ENCODE measurements around the gene PROS1. TPM values are rescaled to one million over a fixed set of nuclear protein-coding genes. Genes with fewer than 3 reads are reported as not detected.

PROS1 gene
- 10 to 100 TPM; 41.1 to 56.0 TPM for total RNA-seq
- long read RNA-seq, transcript PROS1-202 (15 exons, 3,583 nt) = major isoform, 160 of 182 reads
- long read RNA-seq, transcript PROS1-212 (16 exons, 3,432 nt) = minor isoform, 8 of 182 reads
- long read RNA-seq, partial matches to known transcripts = 6 of 182 reads
- long read RNA-seq, other reads (novel, unspliced or antisense) = 7 of 182 reads

DNA sequence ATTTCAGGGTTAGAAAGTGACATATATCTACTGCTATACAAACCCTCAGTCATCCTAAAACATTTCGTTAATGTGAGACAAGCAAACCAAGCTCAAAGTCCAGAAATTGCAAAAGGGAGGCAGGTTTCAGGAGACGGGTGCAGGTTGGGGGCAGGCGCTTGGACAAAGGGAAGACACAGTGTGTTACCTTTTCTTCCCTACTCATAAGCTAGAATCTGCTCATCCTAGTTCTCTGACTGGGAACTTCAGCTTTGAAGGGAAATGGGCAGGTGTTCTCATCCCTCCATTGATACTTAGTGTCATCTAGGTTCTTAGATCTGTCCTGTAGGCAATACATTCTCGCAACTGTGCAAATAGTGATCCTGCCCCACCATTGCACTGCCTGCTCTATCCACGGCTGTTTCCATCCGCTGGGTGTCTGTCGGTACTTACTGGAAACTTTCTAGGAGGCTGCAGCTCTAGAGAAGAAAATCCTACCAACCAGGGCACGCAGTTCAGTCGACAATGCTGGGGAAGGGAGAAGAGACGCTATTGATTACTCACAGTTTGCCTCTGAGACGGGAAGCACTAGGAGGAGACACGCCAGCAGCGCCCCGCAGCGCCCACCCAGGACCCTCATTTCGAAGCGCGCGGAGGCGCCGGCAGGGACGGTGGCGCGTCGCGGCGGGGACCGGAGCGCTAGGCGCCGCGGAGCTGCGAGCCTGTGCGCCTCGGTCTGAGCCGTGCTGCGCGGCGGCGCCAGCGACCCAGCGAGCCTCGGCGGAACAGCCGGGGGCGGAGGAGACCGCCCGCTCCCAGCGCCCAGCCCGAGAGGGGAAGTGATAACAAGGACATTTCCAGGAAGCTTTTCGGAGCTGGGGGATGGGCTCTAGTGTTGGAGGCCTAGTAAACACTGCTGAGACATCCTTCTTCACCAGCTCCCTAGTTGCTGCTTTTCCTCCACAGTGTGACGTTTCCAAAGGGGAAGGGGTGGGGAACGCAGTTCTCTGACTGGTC is at the start of gene PROS1:
Gene PROS1, minus strand, starts transcription at position 766 of the 996 bp plus-strand sequence. Its CDS starts 147 bp downstream, at position 619.
- peak; percentile 94 for DNase-seq
- peak; percentile 96 for ATAC-seq
- intact Hi-C loops (cut with DNase I) = loop anchor here in 1 of 2 donors (10.0 kb wide), 1 partner anchor 49 kb away; no protein-coding TSS in a partner anchor

- intact Hi-C loops (cut with DNase I) = no loop called here
- ATAC-seq (no peak), DNase-seq (no peak)
These were observed 46.6 kb upstream of the PROS1 start for GRCh38 chr3:94020293-94020692.

DNA sequence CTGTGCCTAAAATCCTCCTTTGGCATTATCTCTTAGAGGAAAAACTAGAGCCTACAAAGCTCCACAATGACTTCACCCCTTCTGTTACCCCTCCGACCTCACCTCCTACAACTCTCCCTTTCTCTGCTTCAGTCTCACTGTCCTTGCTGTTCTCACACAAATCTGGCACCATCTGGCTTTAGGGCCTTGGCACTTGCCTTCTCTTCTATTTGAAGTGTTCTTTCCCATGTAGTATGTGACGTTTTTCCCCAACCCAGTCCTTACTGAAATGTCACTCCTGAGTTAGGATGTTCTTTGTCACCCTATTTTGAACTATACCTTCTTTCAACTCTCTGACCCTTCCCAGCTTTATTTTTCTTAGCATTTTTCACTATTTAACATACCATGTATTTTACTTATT is 46.0 kb upstream of the PROS1 start:
- intact Hi-C loops (cut with DNase I) = no loop called here
- DNase-seq = no peak
- no peak for ATAC-seq

- intact Hi-C loops (cut with DNase I) = no loop called here
- ATAC-seq = no peak
- no peak for DNase-seq
These were observed 41.3 kb upstream of the PROS1 start for GRCh38 chr3:94015025-94015424.

DNA sequence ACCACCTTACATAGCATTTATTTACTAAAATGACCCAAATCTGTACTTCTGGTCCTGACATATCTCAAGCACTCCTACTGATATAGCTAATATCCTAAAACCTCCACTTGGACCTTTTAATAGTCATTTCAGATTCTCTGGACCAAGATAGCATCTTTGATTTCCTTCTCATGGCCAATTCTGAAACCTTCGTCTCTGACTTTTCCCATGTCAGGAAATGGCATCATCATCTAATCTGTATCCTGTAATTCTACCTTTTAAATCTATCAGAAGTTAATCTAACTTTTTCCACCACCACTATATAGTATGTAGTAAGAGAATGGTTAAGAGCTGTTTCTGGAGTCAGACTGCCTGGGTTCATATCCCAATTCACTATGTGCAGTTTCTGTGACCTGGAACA is 38.5 kb upstream of the PROS1 start:
- DNase-seq (no peak), ATAC-seq (no peak)
- intact Hi-C loops (cut with DNase I) = no loop called here

- DNase-seq (no peak), ATAC-seq (no peak)
- intact Hi-C loops (cut with DNase I) = no loop called here
These were observed 37.6 kb upstream of the PROS1 start for GRCh38 chr3:94011233-94011711.

DNA sequence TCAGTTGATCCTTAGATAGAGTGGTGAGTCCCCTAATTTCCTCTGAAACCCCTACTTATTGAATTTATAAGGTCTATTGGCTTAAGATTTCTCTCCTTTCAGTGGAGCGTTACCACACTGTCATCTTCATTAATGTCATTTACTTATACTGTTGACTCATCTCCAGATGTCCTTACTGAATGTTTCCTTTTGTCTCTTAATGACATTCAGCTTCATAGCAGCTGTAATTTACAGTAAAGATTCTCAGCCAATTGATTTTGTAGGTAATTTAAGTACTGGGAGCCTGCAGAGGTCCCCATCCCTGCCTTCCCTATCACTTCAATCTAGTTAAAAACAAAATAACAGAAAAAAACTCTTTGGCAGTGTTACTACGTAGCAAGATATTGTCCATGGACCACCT is 35.9 kb upstream of the PROS1 start:
- intact Hi-C loops (cut with DNase I) = loop anchor here in 1 of 2 donors (10.0 kb wide), 1 partner anchor 55 kb away; the partner anchor contains the start of genes DHFR2 and NSUN3
- ATAC-seq = no peak
- no peak for DNase-seq

DNA sequence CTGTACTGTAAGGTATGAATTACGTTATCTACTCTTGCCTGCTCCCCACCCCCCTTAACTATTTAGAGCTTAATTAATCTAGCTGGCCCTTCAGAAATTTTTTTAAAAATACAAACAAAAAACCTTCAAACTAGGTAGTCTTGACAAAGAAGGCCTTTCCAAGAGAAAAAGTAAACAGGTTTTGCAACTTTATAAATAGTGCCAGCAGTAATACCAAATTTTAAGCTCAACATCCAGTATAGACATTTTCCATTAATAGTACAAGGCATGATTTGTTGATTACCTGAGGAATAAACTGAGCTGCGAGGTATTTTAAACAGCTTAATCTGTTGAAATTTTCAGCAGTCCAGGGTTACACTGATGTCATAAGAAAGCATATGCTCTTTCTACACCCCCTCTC is 34.6 kb upstream of the PROS1 start:
- ATAC-seq (no peak), DNase-seq (no peak)
- intact Hi-C loops (cut with DNase I) = loop anchor here in 1 of 2 donors (10.0 kb wide), 1 partner anchor 57 kb away; the partner anchor contains the start of genes DHFR2 and NSUN3

DNA sequence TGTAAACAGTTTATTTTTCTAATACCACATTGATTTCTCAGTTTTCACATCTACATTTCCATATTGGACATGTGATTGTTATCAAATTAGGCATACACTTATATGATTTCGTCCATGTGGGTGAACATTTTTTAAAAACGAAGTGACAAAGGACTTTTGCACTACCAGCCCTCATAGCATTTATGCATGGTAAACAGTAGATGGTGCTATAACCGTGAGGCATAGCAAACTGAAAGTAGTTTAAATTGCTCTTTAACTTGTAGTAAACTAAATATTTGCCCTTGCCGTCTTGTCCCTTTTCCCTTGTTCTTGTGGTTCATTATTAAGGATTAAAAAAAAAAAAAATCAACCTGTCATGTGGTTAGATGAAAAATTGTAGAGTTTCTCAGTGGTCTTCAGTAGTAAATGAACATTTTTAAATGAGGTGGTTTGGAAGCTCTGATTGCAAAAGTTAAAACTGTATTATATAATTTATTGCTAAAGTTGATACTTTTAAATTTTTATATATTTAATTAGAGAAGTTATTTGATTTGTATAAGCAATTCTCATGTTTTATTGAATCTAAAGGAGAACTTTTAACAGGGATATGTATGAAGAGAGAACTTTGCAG is 30.7 kb upstream of the PROS1 start:
- ATAC-seq (peak; percentile 62 to 74), DNase-seq (no peak)
- intact Hi-C loops (cut with DNase I) = loop anchor here (2.0 to 10.0 kb wide), 2 partner anchors 58 to 60 kb away; partner anchors contain the start of genes DHFR2 (in 2 of the 2) and NSUN3 (in 2 of the 2)

GRCh38 chr3:94001827-94002495 is 28.3 kb upstream of the PROS1 start:
- ATAC-seq = no peak
- intact Hi-C loops (cut with DNase I) = loop anchor here in 1 of 2 donors (10.0 kb wide), 1 partner anchor 63 kb away; the partner anchor contains the start of genes DHFR2 and NSUN3
- DNase-seq = no peak

GRCh38 chr3:94001191-94001590 is 27.5 kb upstream of the PROS1 start:
- DNase-seq (no peak), ATAC-seq (no peak)
- intact Hi-C loops (cut with DNase I) = loop anchor here in 1 of 2 donors (10.0 kb wide), 1 partner anchor 64 kb away; the partner anchor contains the start of genes DHFR2 and NSUN3

DNA sequence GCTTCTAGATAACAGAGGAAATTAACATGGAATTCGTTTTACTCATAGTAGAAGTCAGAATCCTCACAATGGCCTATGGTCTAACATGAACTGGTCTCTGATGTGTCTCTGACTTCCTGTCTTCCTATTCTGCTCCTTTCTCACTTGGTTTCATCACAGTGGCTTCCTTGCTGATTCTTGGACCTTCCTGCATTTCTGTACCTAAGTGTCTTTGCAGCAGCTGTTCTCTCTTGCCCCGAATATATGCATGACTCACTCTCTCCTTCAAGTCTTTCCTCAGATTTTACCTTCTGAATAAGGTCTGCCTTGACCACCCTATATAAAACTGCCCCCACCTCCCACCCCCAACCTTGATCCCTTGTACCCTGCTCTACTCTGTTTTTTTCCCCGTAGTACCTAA is 20.4 kb upstream of the PROS1 start:
- ATAC-seq (no peak), DNase-seq (no peak)
- intact Hi-C loops (cut with DNase I) = no loop called here

- intact Hi-C loops (cut with DNase I) = no loop called here
- DNase-seq = no peak
- ATAC-seq = no peak
These were observed 18.5 kb upstream of the PROS1 start for GRCh38 chr3:93992207-93992606.

DNA sequence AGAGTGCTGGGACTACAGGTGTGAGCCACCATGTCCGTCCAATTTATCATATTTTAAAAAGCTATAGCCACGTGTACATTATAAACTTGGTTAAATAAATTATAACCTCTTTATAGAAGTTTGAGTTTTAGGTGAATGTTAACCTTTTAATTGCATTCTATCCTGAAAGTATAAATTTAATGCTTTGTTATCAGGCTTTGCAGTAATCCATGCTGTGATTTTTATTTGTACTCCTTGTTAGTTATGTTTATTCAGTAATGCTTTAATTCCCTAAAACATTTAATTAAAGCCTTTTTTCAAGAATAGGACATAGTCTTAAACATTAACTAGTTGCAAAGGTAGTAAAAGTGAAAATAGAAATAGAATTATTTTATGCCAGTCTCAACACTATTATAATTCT is 17.9 kb upstream of the PROS1 start:
- no peak for DNase-seq
- no peak for ATAC-seq
- intact Hi-C loops (cut with DNase I) = no loop called here

DNA sequence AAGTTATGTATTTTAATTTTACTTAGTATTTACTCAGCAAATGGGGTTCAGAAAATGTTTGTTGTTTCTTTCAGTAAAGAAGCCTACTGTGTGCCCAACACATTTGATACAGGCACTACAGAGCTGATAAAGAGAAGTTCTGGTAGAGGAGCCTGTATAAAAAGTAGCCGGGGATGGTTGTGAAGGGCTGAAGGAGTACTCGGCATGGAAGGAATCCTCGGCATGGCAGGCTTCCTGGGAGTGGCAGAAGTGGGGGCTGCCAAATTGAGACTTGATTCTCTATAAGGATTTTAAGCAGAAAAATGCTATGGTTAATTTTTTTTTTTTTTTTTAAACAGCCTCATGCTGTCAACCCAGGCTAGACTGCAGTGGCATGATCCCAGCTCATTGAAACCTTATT is 15.5 kb upstream of the PROS1 start:
- intact Hi-C loops (cut with DNase I) = no loop called here
- DNase-seq (no peak), ATAC-seq (no peak)

- DNase-seq (no peak), ATAC-seq (no peak)
- intact Hi-C loops (cut with DNase I) = no loop called here
These were observed 15.1 kb upstream of the PROS1 start for GRCh38 chr3:93988764-93989163.

DNA sequence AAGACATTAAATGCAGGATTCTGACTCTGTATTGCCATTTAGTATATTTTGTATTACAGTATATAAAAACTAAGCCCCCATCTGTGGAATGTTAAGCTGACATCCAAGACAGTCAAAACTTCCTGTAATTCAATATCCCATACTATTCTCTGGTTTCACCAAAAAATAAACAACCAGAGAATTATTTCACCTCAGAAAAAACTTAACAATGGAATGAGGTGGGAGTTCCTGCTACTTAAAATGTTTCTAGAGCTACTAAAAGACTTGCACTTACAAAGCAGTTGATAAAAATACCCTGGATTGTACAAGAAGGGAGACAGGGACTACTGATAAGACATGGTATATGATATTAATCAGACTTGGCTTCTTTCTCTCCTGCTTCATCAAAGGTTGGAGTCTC is 14.6 kb upstream of the PROS1 start:
- ATAC-seq = no peak
- intact Hi-C loops (cut with DNase I) = no loop called here
- DNase-seq = no peak

- no peak for ATAC-seq
- DNase-seq = no peak
- intact Hi-C loops (cut with DNase I) = no loop called here
These were observed 10.9 kb upstream of the PROS1 start for GRCh38 chr3:93984618-93985017.

DNA sequence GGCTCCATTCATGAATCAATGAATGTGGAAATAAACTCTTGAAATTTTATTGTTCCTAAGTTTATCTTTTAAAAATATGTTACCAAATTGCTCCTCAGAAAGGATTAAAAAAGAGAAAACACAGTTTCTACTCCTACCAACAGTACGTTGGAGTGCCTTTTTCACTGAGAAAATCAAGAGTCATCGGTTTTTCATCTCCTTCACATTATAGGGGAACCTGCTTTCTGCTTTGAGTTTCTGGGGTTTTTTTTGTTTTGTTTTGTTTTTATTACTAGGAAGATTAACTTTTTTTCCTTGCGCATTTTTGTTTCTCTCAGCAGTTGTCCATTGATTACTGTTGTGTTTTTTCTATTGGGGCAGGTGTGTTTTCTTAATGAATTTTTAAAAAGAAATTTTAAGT is 9.7 kb upstream of the PROS1 start:
- ATAC-seq (no peak), DNase-seq (no peak)
- intact Hi-C loops (cut with DNase I) = no loop called here
